Pancreas (tissue), 10 donors: Measurements from ENCODE around the gene COMMD7. TPM values are rescaled to one million over a fixed set of nuclear protein-coding genes. Genes with fewer than 3 reads are reported as not detected.

Source experiments
- ATAC-seq, 4 donors: fragments of 200-7000 bp; cut with Tn5 transposase; one replicate each; pipeline versions ENCODE4 v1.8.0 to v1.9.1; 2020; ENCODE audit warnings: mild to moderate bottlenecking in 4 of 4, moderate library complexity in 4 of 4
- DNase-seq, 6 donors: peaks; one replicate each; pipeline ENCODE4 v3.0.0-alpha.2; 2020
- FAIRE-seq: peaks from 2 replicates; lab custom pipeline; 2012; peaks lifted over from hg19 to GRCh38; lab: Jason Lieb, UNC
- H3K27ac ChIP-seq, 4 donors: fragments of 200-600 bp; sonication (generic); 1 replicate in 3 of 4; 2 replicates in 1 of 4; pipeline versions ENCODE4 v1.5.0 to v1.8.0; 2020
- H3K27me3 ChIP-seq, 4 donors: fragments of 200-600 bp; one replicate each; pipeline ENCODE4 v1.8.0; 2021
- H3K36me3 ChIP-seq, 3 donors: fragments of 200-600 bp; sonication (generic) in 1 of 3; one replicate each; pipeline versions ENCODE4 v1.5.0 to v1.8.0; 2020 to 2021
- H3K4me1 ChIP-seq, 3 donors: fragments of 200-600 bp; one replicate each; pipeline ENCODE4 v1.8.0; 2021
- H3K4me3 ChIP-seq, 4 donors: fragments of 200-600 bp; sonication (generic) in 2 of 4; one replicate each; pipeline versions ENCODE4 v1.5.0 to v1.8.0; 2020 to 2021
- H3K9me3 ChIP-seq, 4 donors: fragments of 200-600 bp; one replicate each; pipeline ENCODE4 v1.8.0; 2021
- WGBS, 2 donors: extraction: QIAGEN DNeasy Blood & Tissue Kit; methylation state at CpG; one replicate each; pipeline ENCODE4 v1.1.7; 2013; 5-methylcytosine and 5-hydroxymethylcytosine counted together
- intact Hi-C, 3 donors: fragments of 100-400 bp; cut with DNase I; formaldehyde crosslinking; loops; one replicate each; pipeline versions ENCODE4 v1.11.1 to v1.14.2; 2022
- polyA plus RNA-seq, 2 donors: library from polyadenylated mRNA; stranded (reverse); fragments of 200-250 nt; gene quantifications; one replicate each; pipeline ENCODE4 v1.2.3, GENCODE V29; 2013
- total RNA-seq, 6 donors: library from RNA; stranded (reverse); fragmentation: NEBNext Ultra II Directional in 4 of 6; extraction: Animal tissue kit (Norgen Biotek cat#: 25700) in 4 of 6; gene quantifications; one replicate each; pipeline versions ENCODE4 v1.2.1 to v1.2.4, GENCODE V29; 2021 to 2023
- TF ChIP-seq, protein P1 (sequence below), 4 donors: fragments of 200-600 bp; sonication (generic) in 3 of 4; IDR thresholded peaks; one replicate each; pipeline versions ENCODE4 v1.5.0 to v1.8.0; 2021; ENCODE audit warnings: antibody characterized with exemption in 4 of 4
- donor health status: healthy with polysubstance abuse.
- donor health status: DM: no; HTN: no; CAD: no; lungs with moderate emphysema.
- donor health status: DM: no; HTN: no; CAD: no.
- donor health status: control.
- donor health status: control.
- donor health status: Bipolar disorder and iron deficiency.
- donor health status: DM: yes; HTN: yes; CAD: no.
- donor health status: DM: no; HTN: no; CAD: no.
- donor health status: DM: no; HTN: no; CAD: no.
- donor health status: DM: yes; HTN: yes; CAD: no.

Gene COMMD7
- total and polyA plus RNA-seq, 8 donors, result 12.9 to 29.1 (median 16.4) TPM

GRCh38 chr20:32780749-32781655 lies 37.7 kb upstream of the COMMD7 start:
- ATAC-seq (no peak), FAIRE-seq (no peak), DNase-seq (no peak)
- H3K9me3 ChIP-seq, result no peaks in the 10 kb centered on the region
- H3K36me3 ChIP-seq, result peaks cover 0 to 6% (median 0%) of the 10 kb centered on the region in 3 donors
- intact Hi-C loops, result loop anchor here in 1 of 3 donors (5.0 to 10.0 kb wide), 2 partner anchors 99 to 314 kb away; no protein-coding TSS in a partner anchor
- peaks cover 13 to 22% (median 22%) of the 10 kb centered on the region in 3 donors for H3K4me1 ChIP-seq
- TF ChIP-seq, protein P1, sequence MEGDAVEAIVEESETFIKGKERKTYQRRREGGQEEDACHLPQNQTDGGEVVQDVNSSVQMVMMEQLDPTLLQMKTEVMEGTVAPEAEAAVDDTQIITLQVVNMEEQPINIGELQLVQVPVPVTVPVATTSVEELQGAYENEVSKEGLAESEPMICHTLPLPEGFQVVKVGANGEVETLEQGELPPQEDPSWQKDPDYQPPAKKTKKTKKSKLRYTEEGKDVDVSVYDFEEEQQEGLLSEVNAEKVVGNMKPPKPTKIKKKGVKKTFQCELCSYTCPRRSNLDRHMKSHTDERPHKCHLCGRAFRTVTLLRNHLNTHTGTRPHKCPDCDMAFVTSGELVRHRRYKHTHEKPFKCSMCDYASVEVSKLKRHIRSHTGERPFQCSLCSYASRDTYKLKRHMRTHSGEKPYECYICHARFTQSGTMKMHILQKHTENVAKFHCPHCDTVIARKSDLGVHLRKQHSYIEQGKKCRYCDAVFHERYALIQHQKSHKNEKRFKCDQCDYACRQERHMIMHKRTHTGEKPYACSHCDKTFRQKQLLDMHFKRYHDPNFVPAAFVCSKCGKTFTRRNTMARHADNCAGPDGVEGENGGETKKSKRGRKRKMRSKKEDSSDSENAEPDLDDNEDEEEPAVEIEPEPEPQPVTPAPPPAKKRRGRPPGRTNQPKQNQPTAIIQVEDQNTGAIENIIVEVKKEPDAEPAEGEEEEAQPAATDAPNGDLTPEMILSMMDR (IDR thresholded peaks at IDR 0.05), result no peak
- 88 to 92% methylated on average over 18 of the region's 18 CpGs for WGBS, 2 donors
- no peak overlapping the region for H3K4me3 ChIP-seq
- H3K27ac ChIP-seq, result no peak overlapping the region
- H3K27me3 ChIP-seq, result no peaks in the 10 kb centered on the region

- intact Hi-C loops, result loop anchor here in 1 of 3 donors (5.0 to 10.0 kb wide), 2 partner anchors 98 to 315 kb away; no protein-coding TSS in a partner anchor
- Histone ChIP-seq H3K36me3 (no peaks in the 10 kb centered on the region), H3K27ac (no peak overlapping the region), H3K4me3 (no peak overlapping the region), H3K9me3 (no peaks in the 10 kb centered on the region), H3K4me1 (peaks cover 13 to 28% (median 25%) of the 10 kb centered on the region in 3 donors), H3K27me3 (no peaks in the 10 kb centered on the region)
- DNase-seq (no peak), ATAC-seq (no peak), FAIRE-seq (no peak)
- TF ChIP-seq, protein P1 (IDR thresholded peaks at IDR 0.05), result no peak
- 94 to 96% methylated on average over 14 to 16 of the region's 16 CpGs for WGBS, 2 donors
Measured at GRCh38 chr20:32780278-32780677, 37.0 kb upstream of the COMMD7 start.

DNA sequence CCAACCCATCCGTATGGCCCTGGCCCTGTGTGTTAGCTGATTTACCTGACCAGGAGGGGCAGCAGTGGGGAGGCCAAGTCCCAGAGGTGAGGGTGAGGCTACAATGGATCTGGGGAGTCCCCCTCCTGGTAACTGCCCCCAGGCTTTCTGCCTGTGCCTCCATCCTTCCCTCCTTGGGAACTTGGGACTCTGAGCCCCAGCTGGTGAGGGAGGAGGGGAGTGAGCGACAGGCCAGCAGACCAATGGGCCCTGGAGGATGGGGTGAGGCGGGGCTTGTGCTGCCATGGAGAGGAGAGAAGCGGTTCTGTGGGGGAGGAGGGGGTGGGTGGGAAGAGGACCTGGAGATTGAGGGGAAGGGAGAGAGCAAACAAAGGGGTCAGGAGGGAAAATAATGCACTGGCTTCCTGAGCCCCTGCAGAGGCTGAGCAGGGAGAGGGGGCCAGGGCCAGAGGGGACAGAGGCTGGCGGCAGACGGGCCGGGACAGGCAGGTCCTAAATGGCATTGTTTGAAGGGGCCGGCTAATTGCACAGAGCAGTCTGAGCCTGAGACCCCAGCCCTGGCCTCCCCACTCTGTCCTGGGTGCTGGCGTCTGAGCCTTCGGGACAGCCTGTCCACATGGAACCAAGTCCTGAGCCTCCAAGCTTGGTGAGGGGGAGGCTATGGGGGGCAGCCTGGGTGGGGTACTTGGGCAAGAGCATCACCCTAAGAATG lies 36.4 kb upstream of the COMMD7 start:
- intact Hi-C loops, result loop anchor here in 2 of 3 donors (5.0 to 10.0 kb wide), 3 partner anchors 97 to 315 kb away; no protein-coding TSS in a partner anchor
- TF ChIP-seq, protein P1 (IDR thresholded peaks at IDR 0.05), result no peak
- 86% methylated on average over 8 to 10 of the region's 10 CpGs for WGBS, 2 donors
- Histone ChIP-seq H3K27ac (no peak overlapping the region), H3K36me3 (no peaks in the 10 kb centered on the region), H3K4me3 (no peak overlapping the region), H3K9me3 (no peaks in the 10 kb centered on the region), H3K4me1 (peaks cover 13 to 28% (median 25%) of the 10 kb centered on the region in 3 donors), H3K27me3 (no peaks in the 10 kb centered on the region)
- no peak for FAIRE-seq
- ATAC-seq, result no peak
- DNase-seq, result peak in 1 of 6 donors; percentile 68

DNA sequence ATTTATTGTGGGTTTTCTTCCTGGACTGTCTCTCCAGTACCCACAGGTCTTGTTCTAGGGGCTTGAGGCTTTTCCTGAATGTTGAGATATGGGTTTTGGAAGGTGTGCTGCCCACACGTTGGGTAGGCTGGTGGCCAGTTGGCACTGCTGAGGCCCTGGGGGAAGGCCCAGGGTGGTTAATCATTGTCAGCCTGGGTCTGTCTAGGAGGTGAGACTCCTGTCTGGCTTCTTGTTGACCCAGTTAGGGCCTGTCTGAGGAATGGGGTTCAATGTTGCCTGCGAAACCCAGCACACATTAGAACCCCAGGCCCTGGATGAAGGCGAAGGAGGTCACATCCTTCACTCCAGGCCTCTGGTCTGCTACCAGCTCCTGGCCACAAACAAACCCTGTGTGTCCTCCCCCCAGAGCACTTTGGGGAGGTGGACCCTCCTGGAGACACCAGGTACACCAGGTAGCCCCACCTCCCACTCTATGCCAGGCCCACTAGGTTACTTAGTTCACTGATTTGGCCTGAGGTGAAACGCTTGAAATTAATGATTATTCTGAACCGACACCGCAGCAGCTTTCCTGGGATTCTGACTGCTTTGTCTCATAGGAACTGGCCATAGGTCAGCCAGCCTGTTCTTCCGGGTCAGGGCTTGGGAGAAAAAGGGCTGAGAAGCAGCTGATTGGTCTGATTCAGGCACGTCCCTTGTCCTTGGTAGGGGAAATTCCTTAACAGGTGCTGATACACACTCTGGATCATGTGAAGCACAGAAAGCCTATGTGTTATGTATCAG lies 34.1 kb upstream of the COMMD7 start:
- peak; percentile 92 to 95 (median 94) for ATAC-seq
- H3K27me3 ChIP-seq, result no peaks in the 10 kb centered on the region
- no peaks in the 10 kb centered on the region for H3K36me3 ChIP-seq
- WGBS, 2 donors, result 22 to 24% methylated on average over 8 of the region's 8 CpGs
- intact Hi-C loops, result loop anchor here in 1 of 3 donors (5.0 kb wide), 1 partner anchor 100 kb away; no protein-coding TSS in a partner anchor
- TF ChIP-seq, protein P1 (IDR thresholded peaks at IDR 0.05), result no peak
- H3K4me1 ChIP-seq, result peaks cover 13 to 28% (median 25%) of the 10 kb centered on the region in 3 donors
- FAIRE-seq, result no peak
- H3K4me3 ChIP-seq, result peak overlapping the region in 1 of 4 donors; percentile 11
- H3K9me3 ChIP-seq, result no peaks in the 10 kb centered on the region
- peak overlapping the region; percentile 91 to 98 (median 94) for H3K27ac ChIP-seq
- DNase-seq, result peak; percentile 79 to 94 (median 90)
